ENCODE measurements around the gene LANCL2.

The LANCL2 gene, protein sequence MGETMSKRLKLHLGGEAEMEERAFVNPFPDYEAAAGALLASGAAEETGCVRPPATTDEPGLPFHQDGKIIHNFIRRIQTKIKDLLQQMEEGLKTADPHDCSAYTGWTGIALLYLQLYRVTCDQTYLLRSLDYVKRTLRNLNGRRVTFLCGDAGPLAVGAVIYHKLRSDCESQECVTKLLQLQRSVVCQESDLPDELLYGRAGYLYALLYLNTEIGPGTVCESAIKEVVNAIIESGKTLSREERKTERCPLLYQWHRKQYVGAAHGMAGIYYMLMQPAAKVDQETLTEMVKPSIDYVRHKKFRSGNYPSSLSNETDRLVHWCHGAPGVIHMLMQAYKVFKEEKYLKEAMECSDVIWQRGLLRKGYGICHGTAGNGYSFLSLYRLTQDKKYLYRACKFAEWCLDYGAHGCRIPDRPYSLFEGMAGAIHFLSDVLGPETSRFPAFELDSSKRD
- 9.4 to 39.3 (median 15.7) reads per million in 9 experiments for total RNA-seq

DNA sequence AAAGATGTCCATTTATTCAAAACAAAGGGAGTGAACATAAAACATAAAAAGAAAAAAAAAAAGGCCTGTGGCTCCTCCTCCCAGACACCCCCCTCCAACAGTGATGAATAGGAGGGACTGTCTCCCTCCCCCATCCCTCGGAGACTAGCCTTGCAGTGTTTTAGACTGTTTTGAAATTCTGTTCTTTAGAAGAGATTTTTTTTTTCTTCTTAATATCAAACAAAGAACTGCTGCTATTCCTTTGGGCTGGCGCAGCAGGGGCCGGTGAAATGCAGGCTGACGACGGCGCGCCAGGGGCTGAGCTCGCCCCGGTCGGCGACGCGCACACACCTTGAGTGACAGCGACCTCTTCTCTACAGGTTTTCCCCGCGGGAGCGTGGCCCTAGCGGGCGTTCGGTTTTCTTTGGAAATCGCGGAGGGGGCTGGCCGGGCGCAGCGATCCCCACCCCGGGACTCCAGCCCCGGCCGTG, at the start of gene LANCL2:
Gene LANCL2, plus strand, starts transcription at position 133 of the 470 bp plus-strand sequence. CDS start 689 bp downstream, outside the sequence.
- peak in 1 of 3 experiments; percentile 27 for DNase-seq
- peaks cover 23 to 26% of the 10 kb centered on the region in 2 donors for H3K4me1 Mint-ChIP-seq (ENCODE audit: low read depth in 2 of 2)
- ATAC-seq (replicated peaks): peak; percentile 17
- peaks cover 21% of the 10 kb centered on the region for H3K36me3 Mint-ChIP-seq (ENCODE audit: insufficient read depth)
- peaks cover 0 to 4% of the 10 kb centered on the region in 2 donors for H3K27me3 Mint-ChIP-seq
- peak within 1 kb of the TSS; percentile 99 for H3K27ac Mint-ChIP-seq
- H3K4me3 Mint-ChIP-seq: peak within 1 kb of the TSS; percentile 94 to 97
- no peaks in the 10 kb centered on the region for H3K9me3 Mint-ChIP-seq

DNA sequence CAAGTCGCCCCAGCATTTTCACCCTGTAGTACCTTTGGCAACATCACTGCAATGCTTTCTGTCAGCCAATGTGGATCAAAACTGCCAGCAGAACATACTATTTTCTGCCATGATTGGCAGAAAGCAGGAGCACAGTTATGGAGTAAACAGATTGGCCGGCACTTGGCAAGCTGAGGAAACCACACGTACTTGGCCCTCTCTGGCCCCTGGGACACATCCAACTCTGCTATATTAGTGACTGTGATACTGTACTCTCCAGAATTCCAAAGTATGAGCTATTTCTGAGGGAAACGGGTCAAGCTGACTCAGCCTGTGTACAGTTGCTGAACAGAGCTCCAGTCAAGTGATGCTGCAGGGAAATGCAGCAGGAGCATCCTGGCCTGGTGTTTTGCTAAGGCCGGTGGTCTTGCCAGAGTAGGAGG, 39.8 kb upstream of the LANCL2 start:
- ATAC-seq (replicated peaks): no peak
- no peak overlapping the region for H3K27ac Mint-ChIP-seq

DNA sequence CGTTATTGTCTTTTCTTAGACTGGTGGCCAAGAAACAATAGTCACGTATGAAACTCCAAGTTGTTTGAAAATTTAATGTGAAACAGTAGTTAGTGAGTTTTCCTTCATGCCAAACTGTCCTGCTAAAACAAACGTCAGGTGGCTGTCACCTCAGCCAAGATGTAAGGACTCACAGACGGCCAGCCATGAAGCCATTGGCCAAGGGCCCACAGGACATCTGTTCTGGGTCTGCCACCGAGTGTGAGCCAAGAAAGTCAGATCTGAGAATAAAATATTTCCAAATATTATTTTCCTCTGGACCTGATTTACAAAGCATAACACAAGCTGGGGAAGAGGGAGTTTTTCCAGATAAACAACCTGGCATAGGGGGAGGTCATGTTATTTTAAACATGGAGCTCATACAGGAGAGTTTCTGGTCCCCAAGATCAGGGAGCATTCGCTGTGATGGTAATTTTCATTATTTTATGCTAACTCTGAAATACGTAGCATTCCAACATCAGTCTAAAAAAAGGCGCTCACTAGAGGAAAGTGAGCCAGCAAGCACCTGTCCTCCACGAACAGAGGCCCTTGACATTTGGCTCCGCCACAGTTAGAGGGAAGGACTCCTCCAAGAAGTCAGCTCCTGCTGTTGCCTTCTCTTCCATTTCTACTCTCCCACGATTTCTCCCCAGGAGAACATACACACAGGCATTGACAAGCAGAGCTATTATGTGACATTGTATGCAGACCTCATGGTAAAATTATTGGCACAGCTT, 38.9 kb upstream of the LANCL2 start:
- H3K36me3 Mint-ChIP-seq (ENCODE audit: insufficient read depth): no peaks in the 10 kb centered on the region
- H3K4me3 Mint-ChIP-seq: no peak overlapping the region
- DNase-seq: no peak
- H3K9me3 Mint-ChIP-seq: no peaks in the 10 kb centered on the region
- H3K27ac Mint-ChIP-seq: no peak overlapping the region
- peaks cover 6% of the 10 kb centered on the region in 2 donors for H3K27me3 Mint-ChIP-seq
- no peak for ATAC-seq (replicated peaks)
- H3K4me1 Mint-ChIP-seq (ENCODE audit: low read depth in 2 of 2): no peaks in the 10 kb centered on the region

More for the DNA sequence above, 39.8 kb upstream of the LANCL2 start:
- Mint-ChIP-seq H3K27me3 (peaks cover 13 to 14% of the 10 kb centered on the region in 2 donors), H3K4me3 (no peak overlapping the region), H3K4me1 (ENCODE audit: low read depth in 2 of 2) (no peaks in the 10 kb centered on the region), H3K9me3 (no peaks in the 10 kb centered on the region), H3K36me3 (ENCODE audit: insufficient read depth) (no peaks in the 10 kb centered on the region)
- DNase-seq: no peak

DNA sequence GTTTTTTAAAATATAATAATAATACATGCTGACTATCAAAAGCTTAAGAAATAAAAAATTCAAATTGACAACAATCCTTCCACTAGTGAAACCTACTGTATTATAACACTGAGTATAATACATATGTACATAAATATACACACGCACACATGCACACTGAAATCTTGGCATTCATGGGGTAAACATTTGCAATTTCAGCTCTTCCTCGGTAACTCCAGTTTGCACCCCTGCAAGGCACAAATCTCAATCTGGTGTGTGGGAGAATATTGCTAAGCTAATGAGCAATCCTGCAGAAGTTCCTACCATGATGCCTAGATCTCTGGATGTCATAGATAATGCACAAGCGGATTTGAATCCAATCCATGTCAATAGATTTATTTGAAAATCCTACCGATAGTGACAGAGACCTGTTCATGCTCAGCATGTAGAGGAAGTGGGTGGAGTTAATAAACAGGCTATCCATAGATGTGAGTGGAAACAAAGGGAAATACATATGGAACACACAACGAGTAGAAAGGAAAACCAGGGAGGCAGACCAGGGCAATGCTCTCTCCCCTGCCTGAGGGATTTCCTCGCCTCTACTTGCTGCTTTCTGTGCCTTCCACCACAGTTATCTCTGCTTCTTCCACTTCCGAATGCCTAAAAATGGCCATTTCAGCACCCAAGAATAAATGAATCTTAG, 38.1 kb upstream of the LANCL2 start:
- Mint-ChIP-seq H3K27ac (no peak overlapping the region), H3K4me3 (no peak overlapping the region), H3K9me3 (no peaks in the 10 kb centered on the region), H3K4me1 (ENCODE audit: low read depth in 2 of 2) (no peaks in the 10 kb centered on the region), H3K27me3 (no peaks in the 10 kb centered on the region), H3K36me3 (ENCODE audit: insufficient read depth) (no peaks in the 10 kb centered on the region)
- DNase-seq (no peak), ATAC-seq (replicated peaks) (no peak)

DNA sequence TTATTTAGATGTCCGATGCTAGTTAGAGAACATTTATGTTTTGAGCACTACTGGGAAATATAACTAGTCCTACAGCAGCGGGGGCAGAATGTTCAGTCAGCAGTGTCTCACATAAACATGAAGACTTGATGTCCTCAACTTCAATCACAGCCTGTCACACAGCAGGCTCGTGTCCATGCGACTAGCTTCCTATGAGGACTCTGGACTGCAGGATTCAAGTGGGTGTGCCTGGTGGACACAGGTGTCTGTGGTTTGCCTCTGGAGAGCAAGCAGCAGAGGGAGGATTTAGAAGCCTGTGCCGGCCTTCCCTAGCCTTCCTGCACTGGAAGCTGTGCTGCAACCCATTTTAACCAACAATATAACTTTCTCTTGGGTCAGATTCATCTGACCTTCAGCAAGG, 30.0 kb upstream of the LANCL2 start:
- H3K27me3 Mint-ChIP-seq: no peaks in the 10 kb centered on the region
- no peaks in the 10 kb centered on the region for H3K4me1 Mint-ChIP-seq (ENCODE audit: low read depth in 2 of 2)
- H3K4me3 Mint-ChIP-seq: no peak overlapping the region
- no peaks in the 10 kb centered on the region for H3K36me3 Mint-ChIP-seq (ENCODE audit: insufficient read depth)
- H3K9me3 Mint-ChIP-seq: no peaks in the 10 kb centered on the region
- no peak overlapping the region for H3K27ac Mint-ChIP-seq
- ATAC-seq (replicated peaks) (no peak), DNase-seq (no peak)

DNA sequence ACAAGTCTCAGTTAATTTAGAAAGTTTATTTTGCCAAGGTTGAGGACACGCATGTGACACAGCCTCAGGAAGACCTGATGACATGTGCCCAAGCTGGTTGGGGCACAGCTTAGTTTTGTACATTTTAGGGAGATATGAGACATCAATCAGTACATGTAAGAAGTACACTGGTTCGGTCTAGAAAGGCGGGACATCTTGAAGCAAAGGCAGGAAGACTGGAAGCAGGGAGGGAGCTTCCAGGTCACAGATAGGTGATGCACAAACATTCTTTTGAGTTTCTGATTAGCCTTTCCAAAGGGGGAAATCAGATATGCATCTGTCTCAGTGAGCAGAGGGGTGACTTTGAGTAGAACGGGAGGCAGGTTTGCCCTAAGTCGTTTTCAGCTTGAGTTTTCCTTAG, 29.4 kb upstream of the LANCL2 start:
- H3K27ac Mint-ChIP-seq: no peak overlapping the region
- no peaks in the 10 kb centered on the region for H3K27me3 Mint-ChIP-seq
- no peaks in the 10 kb centered on the region for H3K9me3 Mint-ChIP-seq

DNA sequence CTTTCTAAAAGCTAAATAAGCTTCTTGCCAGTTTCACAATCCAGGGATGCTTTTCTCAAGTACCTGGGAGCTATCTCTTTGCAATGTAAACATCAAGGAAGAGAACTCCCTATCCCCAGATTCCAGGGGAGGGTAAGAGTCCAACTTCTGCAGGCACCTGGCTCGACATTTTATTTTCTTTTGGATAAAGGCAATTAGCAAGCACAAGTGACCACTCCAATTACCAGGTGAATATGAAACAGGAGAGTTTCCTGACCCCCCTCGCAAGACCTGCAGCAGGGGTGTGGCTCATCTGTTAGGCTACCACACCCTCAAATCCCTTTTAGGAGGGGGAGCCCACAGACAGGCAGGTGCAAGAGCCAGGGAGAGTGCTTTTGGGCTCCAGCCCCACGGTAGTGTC, 28.6 kb upstream of the LANCL2 start:
- no peak for DNase-seq
- Mint-ChIP-seq H3K4me3 (no peak overlapping the region), H3K9me3 (no peaks in the 10 kb centered on the region)

More for the DNA sequence above, 29.4 kb upstream of the LANCL2 start:
- ATAC-seq (replicated peaks) (no peak), DNase-seq (no peak)
- no peaks in the 10 kb centered on the region for H3K4me1 Mint-ChIP-seq (ENCODE audit: low read depth in 2 of 2)
- no peaks in the 10 kb centered on the region for H3K36me3 Mint-ChIP-seq (ENCODE audit: insufficient read depth)
- H3K4me3 Mint-ChIP-seq: no peak overlapping the region

DNA sequence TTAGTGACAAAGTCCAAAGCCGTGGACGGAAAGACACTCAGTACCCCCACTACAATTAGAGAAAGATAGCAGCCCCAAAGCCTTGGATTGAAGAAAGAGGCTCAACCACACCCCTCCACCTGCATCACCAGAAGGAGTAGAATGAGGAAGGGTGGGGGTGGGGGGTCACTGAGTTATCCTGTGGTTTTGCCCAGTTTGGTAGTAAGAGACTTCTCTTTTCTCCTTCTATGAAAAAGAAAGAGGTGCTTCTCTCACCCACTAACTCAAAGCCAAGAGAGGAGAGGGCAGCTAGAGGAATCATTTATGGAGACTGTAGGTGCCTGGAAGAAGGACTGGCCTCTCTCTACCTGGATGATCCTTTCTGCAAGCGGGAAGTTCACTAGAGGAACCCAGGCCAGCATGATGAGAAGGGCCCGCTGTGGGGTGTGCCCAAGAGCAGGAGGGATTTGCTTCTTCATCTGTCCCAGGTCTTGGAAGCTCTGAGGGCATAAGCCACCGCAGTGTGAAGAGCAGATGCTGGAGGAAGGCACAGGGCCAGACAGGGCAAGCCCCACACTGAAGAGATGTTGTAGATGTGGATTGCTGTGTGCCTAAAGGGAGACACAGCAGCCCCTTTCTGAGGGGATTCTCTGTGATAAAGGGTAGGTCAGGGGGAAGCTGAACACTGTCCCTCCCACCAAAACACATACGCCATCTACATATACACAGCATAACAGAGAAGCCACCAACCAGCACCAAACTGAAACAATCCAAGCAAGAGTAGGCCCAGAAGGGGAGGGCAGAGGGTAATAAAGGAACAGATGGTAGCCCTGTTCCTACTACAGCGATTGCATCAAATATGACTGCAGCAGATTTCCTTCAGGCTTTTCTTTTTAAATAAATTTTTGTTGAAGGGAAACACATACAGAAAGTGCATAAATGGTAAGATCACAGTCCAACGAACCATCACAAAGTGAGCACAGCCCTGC, 25.8 kb upstream of the LANCL2 start:
- Mint-ChIP-seq H3K27me3 (no peaks in the 10 kb centered on the region), H3K27ac (no peak overlapping the region), H3K36me3 (ENCODE audit: insufficient read depth) (peaks cover 3% of the 10 kb centered on the region), H3K4me1 (ENCODE audit: low read depth in 2 of 2) (peaks cover 0 to 1% of the 10 kb centered on the region in 2 donors), H3K9me3 (no peaks in the 10 kb centered on the region), H3K4me3 (no peak overlapping the region)
- ATAC-seq (replicated peaks): no peak
- DNase-seq: no peak

More for the DNA sequence above, 28.6 kb upstream of the LANCL2 start:
- no peak overlapping the region for H3K27ac Mint-ChIP-seq
- no peak for ATAC-seq (replicated peaks)
- no peaks in the 10 kb centered on the region for H3K27me3 Mint-ChIP-seq
- no peaks in the 10 kb centered on the region for H3K4me1 Mint-ChIP-seq (ENCODE audit: low read depth in 2 of 2)
- no peaks in the 10 kb centered on the region for H3K36me3 Mint-ChIP-seq (ENCODE audit: insufficient read depth)

DNA sequence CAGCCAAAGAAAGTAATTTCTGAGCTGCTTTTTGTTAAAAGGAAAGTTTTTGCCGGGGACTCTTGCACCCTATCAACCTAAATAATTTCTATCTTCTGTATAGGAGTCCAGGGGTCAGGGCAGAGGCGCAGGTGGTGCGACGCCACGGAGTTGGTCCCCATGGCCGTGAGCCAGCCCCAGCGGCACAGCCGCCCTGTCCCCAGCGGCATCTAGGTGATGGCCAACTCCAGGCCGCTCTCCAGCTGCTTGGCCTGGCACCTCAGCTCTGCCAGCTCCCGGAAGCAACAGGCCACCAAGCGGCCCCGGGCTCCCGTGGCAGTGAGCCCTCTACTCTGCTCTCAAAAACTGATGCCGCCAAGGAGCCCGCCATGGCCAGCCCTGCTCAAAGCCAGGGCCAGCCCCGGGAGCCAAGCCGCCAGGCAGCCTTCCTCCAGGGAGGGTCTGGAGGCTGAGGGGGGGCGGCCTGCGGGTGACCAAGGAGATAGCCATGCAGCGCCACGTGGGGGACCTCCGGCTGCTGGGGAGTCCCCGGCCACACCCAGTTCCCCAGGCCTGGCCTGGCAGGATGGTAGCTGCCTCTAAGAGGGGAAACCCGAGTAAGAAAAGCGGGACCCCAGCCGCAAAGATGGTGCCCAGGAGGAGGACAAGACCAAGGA, 22.8 kb upstream of the LANCL2 start:
- Mint-ChIP-seq H3K9me3 (no peaks in the 10 kb centered on the region), H3K36me3 (ENCODE audit: insufficient read depth) (peaks cover 3% of the 10 kb centered on the region), H3K4me3 (no peak overlapping the region), H3K27me3 (peaks cover 0 to 8% of the 10 kb centered on the region in 2 donors), H3K4me1 (ENCODE audit: low read depth in 2 of 2) (peaks cover 0 to 1% of the 10 kb centered on the region in 2 donors), H3K27ac (no peak overlapping the region)
- DNase-seq: no peak
- no peak for ATAC-seq (replicated peaks)

DNA sequence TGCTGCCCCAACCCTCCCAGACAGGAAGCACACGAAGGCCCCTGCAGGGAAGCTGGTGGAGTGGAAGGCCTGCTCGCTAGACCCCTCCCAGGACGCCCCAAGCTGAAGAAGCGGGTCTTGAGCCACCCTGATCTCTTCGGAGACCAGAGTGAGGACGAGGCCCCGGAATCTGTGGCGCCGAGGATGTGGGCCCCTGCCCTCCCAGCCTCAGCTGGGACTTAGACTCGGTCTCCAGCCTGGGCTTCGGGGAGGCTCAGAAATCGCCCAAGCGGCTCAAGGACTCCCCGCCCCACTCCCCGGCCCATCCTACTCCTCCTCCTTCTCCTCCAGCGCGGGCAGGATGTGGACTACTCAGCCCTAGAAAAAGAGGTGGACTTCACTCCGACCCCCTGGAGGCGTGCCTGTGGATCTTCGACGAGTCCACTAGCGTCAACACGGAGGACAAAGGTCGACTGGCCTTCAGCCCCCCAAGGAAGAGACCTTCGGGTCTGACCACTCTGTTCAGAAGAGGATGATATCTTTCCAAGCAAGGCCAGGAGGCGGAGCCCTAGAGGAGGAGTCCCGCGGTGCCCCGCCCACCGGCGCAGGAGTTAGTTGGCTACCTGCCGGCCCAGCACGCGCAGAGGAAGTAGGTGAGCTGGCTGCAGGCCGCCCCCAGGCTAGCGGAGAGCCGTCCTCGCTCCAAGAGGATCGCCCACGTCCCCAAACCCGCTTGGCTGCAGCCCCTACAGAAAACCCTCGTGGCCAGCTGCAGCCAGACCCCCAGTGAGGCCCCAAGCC, 21.9 kb upstream of the LANCL2 start:
- no peak for ATAC-seq (replicated peaks)
- Mint-ChIP-seq H3K4me1 (ENCODE audit: low read depth in 2 of 2) (peaks cover 2% of the 10 kb centered on the region in 2 donors), H3K9me3 (no peaks in the 10 kb centered on the region), H3K27me3 (peaks cover 0 to 8% of the 10 kb centered on the region in 2 donors), H3K36me3 (ENCODE audit: insufficient read depth) (peaks cover 3% of the 10 kb centered on the region), H3K4me3 (peak overlapping the region in 1 of 2 donors; percentile 19), H3K27ac (no peak overlapping the region)
- DNase-seq: no peak

DNA sequence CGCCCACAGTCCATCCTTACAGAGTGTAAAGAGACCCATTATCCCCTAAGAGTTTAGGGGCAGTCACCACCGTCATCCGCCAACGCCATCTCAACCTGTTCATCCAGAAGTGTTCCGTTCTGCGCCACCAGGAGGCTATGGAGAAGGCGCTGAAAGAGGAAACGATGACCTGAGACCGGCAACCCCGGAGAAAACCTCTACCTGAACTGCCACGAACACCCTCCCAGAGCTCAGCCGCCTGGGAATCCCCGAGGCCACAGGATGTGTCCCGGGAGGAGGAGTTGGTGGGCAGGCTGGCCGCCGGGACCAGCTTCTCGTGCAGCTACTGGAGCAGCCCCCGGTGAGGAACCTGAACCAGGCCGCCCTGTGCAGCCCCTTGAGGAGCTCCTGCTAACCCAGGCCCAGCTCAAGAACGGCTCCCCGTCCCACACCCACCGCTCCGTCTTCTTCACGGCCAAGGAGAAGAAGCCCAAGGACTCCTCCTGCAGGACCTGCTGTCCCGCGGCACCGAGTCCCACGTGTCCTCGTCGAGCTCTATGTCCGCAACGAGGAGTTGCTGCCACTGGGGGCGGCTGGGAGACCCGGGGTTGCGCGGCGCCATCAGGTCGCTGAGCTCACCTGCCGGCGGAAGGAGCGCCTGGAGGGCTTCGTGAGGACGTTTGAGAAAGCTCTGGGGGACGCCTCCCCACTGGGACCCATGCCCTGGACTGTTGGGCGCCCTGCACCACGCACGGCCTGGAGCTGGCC, 21.1 kb upstream of the LANCL2 start:
- Mint-ChIP-seq H3K4me3 (no peak overlapping the region), H3K27ac (no peak overlapping the region), H3K36me3 (ENCODE audit: insufficient read depth) (peaks cover 3% of the 10 kb centered on the region), H3K9me3 (no peaks in the 10 kb centered on the region), H3K27me3 (peaks cover 0 to 8% of the 10 kb centered on the region in 2 donors), H3K4me1 (ENCODE audit: low read depth in 2 of 2) (peaks cover 3 to 10% of the 10 kb centered on the region in 2 donors)
- DNase-seq (no peak), ATAC-seq (replicated peaks) (no peak)
